SK-N-SH (cell line): ENCODE measurements around the gene DLEU7.

Source experiments
- GATA2 ChIP-seq: sonication (generic); formaldehyde crosslinking; IDR thresholded peaks from 2 replicates; pipeline ENCODE4 v1.5.0; 2020; ENCODE audit warnings: mild to moderate bottlenecking, missing genetic modification reagents
- NFIC ChIP-seq: IDR thresholded peaks from 2 replicates; pipeline ENCODE4 v1.4.0; 2012; ENCODE audit warnings: borderline replicate concordance
- POLR2AphosphoS5 ChIP-seq: IDR thresholded peaks from 2 replicates; pipeline ENCODE4 v1.6.1; 2012; ENCODE audit warnings: low read depth, low read length
- TAF1 ChIP-seq: IDR thresholded peaks from 2 replicates; pipeline ENCODE4 v1.6.1; 2012; ENCODE audit warnings: low read depth, mild to moderate bottlenecking, low read length, moderate library complexity, borderline replicate concordance
- TF ChIP-seq, protein P1 (sequence below): fragments of 200-600 bp; sonication (generic); IDR thresholded peaks from 2 replicates; pipeline ENCODE4 v1.6.1; 2017; ENCODE audit warnings: antibody characterized with exemption, mild to moderate bottlenecking, moderate library complexity
- TF ChIP-seq, protein P2 (sequence below): IDR thresholded peaks from 2 replicates; pipeline ENCODE4 v1.6.1; 2012; ENCODE audit warnings: mild to moderate bottlenecking, low read depth, low read length, moderate library complexity
- TF ChIP-seq, protein P3 (sequence below): IDR thresholded peaks from 2 replicates; pipeline ENCODE4 v1.4.0; 2012; ENCODE audit warnings: low read depth

DNA sequence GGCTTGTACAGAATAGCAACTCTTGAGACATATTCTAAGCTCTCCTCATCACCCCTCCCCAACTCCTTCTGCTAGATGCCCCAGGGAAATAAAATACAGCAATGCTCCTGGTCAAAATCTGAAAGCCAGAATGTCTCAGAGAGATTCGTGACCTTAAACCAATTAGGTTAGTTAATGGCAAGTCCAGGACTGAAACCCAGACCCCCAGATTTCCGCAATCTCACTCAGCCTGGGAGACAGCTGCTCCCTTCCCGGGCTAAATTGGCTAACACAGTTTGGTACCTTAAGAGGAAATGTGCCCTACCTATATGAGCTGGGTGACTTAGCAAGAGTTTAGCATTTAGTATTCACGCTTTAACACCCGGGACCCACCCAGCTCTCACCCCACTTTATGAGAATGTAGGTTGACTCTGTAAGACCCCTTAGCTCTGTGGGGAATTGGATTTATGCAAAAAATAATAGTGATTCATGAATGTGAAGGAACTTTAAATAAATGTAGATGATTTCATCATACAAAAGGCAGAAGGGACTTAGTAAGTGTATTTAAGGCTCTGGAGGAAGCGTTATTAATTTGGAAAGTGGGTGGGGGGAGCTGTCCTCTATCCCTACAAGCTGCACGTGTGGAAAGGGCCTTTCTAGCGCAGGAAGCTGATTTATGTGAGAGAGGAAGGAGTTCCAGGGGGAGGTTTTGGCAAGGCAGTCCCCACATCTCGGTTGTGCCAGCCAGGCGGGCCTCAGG is 1.1 kb downstream of the DLEU7 start:
- TF ChIP-seq GATA2 (CRISPR knock-in tag) (no peak), POLR2AphosphoS5 (no peak), TAF1 (no peak), NFIC (no peak)
- TF ChIP-seq, protein P1, sequence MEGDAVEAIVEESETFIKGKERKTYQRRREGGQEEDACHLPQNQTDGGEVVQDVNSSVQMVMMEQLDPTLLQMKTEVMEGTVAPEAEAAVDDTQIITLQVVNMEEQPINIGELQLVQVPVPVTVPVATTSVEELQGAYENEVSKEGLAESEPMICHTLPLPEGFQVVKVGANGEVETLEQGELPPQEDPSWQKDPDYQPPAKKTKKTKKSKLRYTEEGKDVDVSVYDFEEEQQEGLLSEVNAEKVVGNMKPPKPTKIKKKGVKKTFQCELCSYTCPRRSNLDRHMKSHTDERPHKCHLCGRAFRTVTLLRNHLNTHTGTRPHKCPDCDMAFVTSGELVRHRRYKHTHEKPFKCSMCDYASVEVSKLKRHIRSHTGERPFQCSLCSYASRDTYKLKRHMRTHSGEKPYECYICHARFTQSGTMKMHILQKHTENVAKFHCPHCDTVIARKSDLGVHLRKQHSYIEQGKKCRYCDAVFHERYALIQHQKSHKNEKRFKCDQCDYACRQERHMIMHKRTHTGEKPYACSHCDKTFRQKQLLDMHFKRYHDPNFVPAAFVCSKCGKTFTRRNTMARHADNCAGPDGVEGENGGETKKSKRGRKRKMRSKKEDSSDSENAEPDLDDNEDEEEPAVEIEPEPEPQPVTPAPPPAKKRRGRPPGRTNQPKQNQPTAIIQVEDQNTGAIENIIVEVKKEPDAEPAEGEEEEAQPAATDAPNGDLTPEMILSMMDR, result no peak
- TF ChIP-seq, protein P2, sequence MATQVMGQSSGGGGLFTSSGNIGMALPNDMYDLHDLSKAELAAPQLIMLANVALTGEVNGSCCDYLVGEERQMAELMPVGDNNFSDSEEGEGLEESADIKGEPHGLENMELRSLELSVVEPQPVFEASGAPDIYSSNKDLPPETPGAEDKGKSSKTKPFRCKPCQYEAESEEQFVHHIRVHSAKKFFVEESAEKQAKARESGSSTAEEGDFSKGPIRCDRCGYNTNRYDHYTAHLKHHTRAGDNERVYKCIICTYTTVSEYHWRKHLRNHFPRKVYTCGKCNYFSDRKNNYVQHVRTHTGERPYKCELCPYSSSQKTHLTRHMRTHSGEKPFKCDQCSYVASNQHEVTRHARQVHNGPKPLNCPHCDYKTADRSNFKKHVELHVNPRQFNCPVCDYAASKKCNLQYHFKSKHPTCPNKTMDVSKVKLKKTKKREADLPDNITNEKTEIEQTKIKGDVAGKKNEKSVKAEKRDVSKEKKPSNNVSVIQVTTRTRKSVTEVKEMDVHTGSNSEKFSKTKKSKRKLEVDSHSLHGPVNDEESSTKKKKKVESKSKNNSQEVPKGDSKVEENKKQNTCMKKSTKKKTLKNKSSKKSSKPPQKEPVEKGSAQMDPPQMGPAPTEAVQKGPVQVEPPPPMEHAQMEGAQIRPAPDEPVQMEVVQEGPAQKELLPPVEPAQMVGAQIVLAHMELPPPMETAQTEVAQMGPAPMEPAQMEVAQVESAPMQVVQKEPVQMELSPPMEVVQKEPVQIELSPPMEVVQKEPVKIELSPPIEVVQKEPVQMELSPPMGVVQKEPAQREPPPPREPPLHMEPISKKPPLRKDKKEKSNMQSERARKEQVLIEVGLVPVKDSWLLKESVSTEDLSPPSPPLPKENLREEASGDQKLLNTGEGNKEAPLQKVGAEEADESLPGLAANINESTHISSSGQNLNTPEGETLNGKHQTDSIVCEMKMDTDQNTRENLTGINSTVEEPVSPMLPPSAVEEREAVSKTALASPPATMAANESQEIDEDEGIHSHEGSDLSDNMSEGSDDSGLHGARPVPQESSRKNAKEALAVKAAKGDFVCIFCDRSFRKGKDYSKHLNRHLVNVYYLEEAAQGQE, result no peak
- TF ChIP-seq, protein P3, sequence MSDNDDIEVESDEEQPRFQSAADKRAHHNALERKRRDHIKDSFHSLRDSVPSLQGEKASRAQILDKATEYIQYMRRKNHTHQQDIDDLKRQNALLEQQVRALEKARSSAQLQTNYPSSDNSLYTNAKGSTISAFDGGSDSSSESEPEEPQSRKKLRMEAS, result no peak
